HTERT RPE-1 (cell line): ENCODE data around the gene PRKCE.

ENCODE experiments used
- in situ Hi-C: fragments of 300-500 bp; cut with MboI; formaldehyde crosslinking; loops from 4 replicates; pipeline ENCODE4 v1.14.3; 2020; ENCODE audit warnings: low sequenced_read_pairs

The PRKCE gene

GRCh38 chr2:46003903-46004473 lies 352.5 kb downstream of the PRKCE start:
- in situ Hi-C loops = no loop called here

- in situ Hi-C loops = no loop called here
These were observed 355.1 kb downstream of the PRKCE start for GRCh38 chr2:46006473-46007025.

- in situ Hi-C loops = no loop called here
These were observed 355.9 kb downstream of the PRKCE start for GRCh38 chr2:46007412-46007811.

DNA sequence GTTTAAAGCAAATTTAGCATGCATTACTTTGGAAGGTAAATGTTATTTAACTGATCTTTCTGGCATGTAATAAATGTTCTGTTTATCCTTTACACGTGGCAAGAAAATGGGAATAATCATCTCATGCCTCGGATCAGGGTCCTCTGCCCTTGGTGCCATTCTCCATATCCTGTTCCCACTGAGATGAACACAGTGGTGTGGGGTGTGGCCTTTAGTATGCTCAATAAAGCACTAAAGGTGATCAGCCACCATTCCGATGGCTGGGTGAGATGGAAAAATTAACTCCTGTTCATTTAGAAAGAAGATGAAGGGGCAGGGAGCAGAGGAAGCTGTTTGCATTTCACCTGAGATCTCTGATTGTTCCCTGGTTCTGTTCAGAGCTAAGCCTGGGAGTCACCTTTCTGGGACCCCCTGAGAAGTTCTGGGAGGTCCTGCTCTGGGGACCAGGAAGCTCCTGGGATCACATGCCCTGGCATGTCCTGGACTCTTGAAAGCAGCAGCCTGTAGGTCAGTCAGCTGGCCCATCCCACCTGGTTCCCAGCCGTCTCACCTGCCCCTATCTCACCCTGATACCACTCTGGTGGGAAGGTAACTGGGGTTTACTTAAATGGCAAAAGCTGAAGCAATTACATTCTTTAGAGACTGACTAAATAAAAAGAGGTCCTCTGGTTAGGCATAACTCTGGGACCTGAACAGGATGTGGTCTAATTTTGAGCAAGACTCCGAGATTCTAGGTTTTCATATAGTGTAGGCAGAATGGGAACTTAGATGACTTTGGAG lies 356.8 kb downstream of the PRKCE start:
- in situ Hi-C loops = no loop called here

DNA sequence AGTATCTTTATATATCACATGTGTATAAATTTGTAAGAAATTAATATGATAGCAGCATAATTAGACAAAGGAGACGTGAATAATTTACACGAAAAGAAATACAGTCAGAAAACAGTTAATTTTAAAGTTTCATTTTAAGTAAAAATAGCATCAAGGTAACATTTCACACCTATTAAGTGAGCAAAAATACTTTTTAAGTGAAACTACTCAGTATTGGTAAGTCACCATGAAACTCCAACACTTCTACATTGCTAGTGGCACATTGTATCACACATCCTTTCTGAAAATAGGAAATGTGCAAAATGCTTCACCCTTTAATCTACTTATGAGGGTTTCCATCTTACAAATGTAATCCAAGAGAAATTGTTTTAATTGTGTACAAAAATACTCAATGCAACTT lies 357.8 kb downstream of the PRKCE start:
- in situ Hi-C loops = no loop called here

DNA sequence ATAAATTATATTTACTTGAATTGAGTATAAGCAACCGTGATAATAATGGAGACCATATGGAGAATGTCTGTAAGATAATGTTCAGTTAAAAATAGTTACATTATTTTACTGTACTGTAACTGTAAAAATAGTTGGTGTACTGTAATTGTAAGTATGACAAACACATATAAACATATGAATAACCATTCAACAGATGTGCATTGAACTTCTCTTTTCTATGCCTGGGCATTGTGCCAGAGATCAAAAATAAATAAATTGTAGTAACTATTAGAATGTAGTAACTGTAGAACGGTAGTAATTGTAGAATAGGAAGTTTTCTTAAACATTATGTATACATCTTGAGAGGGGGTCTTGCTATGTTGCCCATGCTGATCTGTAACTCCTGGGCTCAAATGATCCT lies 358.3 kb downstream of the PRKCE start:
- in situ Hi-C loops = no loop called here

DNA sequence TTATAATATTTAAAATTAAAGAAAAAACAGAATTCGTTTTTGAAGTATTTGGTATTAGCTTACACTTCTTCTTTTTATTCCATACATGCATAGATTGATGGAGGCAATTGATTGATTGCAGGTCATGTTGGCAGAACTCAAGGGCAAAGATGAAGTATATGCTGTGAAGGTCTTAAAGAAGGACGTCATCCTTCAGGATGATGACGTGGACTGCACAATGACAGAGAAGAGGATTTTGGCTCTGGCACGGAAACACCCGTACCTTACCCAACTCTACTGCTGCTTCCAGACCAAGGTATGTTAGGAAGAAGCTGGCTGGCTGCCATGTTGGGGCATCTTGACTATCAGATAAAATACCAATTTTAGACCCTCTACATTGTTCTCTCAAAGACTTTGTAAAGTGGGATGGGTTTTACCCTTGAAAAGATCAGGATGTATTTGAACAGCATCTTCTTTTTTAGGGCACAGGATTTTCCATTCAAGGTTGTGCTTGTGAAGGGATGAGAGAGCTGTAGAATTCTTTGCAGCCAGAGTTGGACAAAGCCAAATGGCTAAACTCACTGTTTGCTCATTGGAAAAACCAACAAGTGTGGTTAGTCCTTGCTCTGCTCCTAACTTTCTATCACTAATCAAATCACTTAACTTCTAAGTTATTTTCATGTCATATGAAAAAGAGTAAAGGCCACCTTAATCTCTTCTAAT lies 358.9 kb downstream of the PRKCE start:
- in situ Hi-C loops = no loop called here

DNA sequence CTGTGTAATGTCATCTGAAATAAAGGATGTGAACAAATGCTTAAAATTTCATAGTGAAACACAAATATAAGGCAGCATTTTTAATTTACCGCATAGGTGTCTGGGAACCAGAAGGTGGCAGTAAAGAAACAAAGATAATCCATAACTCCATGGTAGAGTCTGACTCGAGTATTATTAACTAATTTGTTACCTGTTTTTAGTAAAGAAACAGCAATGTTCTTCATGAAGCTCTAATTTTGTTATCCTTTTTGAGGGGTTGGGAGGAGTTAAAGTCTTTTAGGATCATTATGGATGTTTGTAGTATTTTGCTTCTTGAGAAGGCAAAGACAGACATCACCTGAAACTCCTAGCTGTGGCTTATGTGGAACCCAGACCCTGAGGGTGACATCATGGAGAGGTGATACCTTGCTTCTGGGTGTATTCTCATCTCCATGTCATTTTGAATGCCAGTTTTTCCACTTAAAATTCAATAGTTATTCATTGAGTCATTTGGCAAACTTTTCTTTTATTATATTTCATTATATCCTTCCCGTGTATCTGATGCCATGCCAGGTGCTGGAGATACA lies 359.5 kb downstream of the PRKCE start:
- in situ Hi-C loops = no loop called here

DNA sequence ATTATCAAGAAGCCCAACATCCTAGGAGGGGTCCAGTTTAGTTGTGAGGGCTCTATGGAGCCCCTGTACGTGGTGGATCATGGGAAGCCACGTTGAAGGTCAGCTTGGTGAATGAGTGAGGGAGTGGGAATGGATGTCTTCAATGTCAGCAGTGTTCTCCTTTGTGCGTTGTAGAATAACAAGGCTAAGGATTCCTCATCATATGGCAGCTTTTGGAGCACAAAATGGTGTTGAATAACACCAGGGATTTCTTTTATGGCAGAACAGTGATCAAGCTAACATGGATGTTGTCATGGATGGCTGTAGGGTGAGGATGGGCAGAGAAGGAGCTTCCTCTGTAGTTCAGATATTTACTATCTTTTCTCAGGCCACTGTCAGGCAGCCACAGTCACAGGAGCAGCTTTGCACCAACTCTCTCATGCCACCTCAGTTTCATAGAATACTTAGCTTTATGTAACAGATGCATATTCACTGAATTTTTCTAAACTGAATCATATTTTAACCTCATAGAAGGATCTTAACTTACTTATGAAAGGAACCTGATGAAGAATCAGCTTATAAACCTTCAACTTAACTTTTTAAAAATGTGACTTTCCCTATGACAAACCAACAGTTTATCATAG lies 361.3 kb downstream of the PRKCE start:
- in situ Hi-C loops = no loop called here

- in situ Hi-C loops = no loop called here
These were observed 362.3 kb downstream of the PRKCE start for GRCh38 chr2:46013726-46014125.

DNA sequence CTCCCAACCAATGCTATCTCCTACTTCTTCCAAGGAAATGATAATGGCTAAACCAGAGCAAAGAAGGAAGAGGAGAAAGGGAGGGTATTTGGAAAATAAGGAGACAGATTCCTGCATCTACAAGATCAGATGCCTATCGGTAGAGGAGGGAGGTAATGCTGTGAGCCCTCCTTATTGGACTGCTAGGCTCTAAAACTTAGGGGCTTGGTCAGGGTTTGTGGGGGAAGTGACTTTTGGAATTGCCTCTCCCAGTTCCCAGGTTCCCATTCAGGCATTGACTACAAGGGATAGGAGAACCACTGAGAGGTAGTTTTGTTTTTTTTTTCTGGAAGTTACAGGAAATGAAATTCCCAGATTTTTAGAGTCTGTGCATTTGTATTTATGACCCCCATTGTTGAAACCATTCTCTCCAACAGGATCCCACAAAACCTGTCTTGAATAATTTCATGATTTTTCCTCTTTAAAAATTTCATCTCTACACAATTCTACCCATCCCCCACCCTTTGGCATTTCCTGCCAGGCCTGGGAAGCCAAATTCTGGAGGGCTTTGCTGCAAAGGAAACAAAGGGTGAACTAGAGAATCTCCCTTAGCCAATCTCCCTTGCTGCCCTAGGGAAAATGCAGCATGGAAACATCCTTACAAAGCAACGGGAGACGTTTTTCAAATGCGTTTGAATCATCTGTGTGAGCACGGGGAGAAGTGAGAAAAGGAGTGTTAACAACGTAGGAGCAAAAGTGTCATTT lies 363.6 kb downstream of the PRKCE start:
- in situ Hi-C loops = no loop called here

DNA sequence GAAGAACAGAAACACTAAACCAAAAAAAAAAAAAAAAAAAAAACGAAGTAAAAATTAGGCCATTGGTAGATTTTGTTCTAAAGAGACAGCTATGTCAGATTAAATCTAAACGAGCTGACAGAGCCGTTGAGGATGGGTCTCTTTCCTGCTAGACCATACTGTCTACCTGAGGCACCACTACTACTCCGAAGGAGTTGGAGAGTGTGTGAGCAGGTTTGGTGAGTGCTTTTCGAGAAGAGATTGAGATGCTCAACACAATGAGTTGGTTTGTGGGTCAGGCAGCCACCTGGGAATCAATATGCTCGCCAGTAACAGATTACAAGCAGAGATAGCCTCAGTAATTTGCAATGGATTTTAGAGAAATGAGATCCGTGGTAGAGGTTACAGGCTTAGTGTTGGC lies 364.2 kb downstream of the PRKCE start:
- in situ Hi-C loops = no loop called here

GRCh38 chr2:46016091-46016490 lies 364.6 kb downstream of the PRKCE start:
- in situ Hi-C loops = no loop called here

DNA sequence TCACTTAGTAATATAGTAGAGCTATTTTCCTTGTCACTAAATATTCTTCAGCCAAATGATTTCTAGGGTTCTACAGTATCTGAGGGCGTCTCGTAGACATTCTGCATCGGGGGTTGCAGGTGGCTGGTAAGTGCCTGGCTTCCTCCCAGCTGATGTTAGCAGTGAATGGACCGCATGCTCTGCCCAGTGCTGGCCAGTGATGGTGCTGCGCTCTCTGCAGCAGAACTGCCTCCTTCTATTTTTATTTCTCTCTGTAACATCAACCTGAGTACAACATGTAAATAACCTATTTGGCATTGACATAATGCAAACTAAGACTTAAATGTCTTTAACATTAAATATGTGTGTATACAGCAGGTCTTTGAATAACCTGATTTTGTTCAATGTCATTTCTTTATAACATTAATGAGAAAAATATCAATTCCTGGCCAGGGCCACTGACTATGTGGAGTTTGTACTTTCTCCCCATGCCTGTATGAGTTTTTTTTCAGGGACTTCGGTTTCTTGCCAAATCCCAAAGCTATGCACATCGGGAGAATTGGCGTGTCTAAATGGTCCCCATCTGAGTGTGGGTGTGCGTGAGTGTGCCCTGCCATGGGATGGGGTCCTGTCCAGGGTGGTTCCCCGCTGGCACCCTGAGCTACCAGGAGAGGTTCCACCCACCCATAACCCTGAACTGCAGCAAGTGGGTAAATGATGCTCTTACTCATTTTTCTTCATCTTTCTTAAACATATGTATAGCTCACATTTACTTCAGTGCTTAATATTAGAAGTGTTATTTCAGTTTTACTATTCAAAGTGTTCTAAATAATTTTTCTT lies 367.5 kb downstream of the PRKCE start:
- in situ Hi-C loops = no loop called here

- in situ Hi-C loops = no loop called here
These were observed 368.9 kb downstream of the PRKCE start for GRCh38 chr2:46020416-46020815.

GRCh38 chr2:46023165-46023854 lies 371.8 kb downstream of the PRKCE start:
- in situ Hi-C loops = no loop called here

GRCh38 chr2:46024146-46024779 lies 372.8 kb downstream of the PRKCE start:
- in situ Hi-C loops = no loop called here

DNA sequence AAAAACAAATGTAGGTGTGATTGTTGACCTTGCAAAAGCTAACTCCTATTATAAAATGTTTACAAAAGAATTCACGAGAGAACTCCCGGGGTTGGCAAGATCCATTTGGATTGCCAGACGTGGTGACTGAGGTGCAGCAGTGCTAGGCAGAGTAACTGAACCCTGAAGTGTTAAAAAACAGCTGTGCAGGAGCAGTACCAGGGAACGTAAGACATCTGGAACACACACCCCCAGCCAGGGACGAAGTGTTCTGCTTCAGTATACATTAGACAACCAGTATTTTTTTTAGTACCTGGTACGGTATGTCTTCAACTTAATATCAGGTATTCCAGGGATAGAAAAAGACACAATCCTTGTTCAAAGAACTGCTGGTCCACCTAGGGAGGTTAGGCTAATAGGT lies 373.6 kb downstream of the PRKCE start:
- in situ Hi-C loops = no loop called here
